Measurements from ENCODE around the gene IGF2R. TPM values are rescaled to one million over a fixed set of nuclear protein-coding genes. Genes with fewer than 3 reads are reported as not detected.

The IGF2R gene
- polyA plus RNA-seq, 4 donors = 55.1 to 59.1 (median 57.3) TPM

- no peak for DNase-seq (ENCODE audit: low read depth in 4 of 4, low spot score in 3 of 4)
Observed at GRCh38 chr6:160068346-160068745, 99.5 kb downstream of the IGF2R start.

GRCh38 chr6:160069050-160069454, 100.2 kb downstream of the IGF2R start:
- DNase-seq (ENCODE audit: low read depth in 4 of 4, low spot score in 3 of 4) = no peak

DNA sequence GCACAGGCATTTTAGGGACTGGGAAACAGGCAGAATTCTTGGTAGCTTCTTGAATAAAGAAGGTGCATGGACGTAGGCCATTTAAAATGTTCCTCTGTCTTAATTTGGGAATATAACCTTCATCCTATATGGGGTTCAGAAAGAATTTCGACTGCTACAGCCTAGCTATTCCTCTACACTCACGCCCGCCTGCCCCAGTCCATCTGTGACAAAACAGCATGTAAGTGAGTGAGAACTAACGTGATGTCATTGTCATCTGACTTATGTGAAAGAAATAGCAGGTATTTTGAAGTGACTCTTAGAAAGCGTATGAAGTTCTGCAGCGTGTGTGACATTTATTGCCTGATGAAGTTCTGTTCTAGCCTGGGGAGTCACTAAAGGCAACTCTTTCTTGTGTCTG, 100.6 kb downstream of the IGF2R start:
- no peak for DNase-seq (ENCODE audit: low read depth in 4 of 4, low spot score in 3 of 4)

- no peak for DNase-seq (ENCODE audit: low read depth in 4 of 4, low spot score in 3 of 4)
Observed at GRCh38 chr6:160070427-160070826, 101.5 kb downstream of the IGF2R start.

GRCh38 chr6:160070831-160071230, 101.9 kb downstream of the IGF2R start:
- no peak for DNase-seq (ENCODE audit: low read depth in 4 of 4, low spot score in 3 of 4)

DNA sequence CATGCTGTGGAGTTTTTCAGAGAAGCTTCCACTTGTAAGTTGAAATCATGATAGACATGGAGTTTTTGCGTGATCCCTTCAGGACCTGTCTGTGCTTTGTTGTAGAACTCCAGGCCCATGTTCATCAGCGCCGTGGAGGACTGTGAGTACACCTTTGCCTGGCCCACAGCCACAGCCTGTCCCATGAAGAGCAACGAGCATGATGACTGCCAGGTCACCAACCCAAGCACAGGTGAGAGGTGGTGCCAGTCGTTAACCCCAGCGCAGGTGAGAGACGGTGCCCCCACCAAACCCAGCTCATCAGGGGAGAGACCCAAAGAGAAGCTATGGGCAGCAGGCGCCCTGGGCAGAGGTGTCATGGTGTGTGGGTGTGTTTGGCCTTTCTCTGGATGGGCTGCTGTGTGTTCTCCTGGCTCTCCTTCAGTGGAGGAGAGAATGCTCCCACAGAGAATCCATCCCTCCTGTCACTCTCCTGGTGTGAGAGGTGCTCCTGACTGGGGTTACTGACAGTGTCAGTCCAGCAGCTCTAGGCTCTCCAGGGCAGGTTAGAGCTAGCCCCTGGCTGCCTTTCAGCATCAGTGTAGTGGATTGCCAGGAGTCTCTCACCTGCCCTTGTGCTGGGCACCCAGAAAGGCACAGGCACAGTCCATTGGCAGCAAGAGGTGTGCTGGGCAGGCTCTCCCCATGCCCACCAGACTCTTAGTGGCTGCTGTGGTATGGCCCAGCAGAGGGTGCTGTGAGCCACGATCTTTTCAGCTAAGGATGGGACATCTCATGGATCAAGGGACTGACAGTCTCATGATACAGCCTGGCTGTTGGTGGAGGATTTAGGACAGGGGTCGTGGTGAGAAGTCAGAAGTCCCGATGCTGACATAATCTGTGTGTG, 103.2 kb downstream of the IGF2R start:
- no peak for DNase-seq (ENCODE audit: low read depth in 4 of 4, low spot score in 3 of 4)

GRCh38 chr6:160073272-160073671, 104.4 kb downstream of the IGF2R start:
- DNase-seq (ENCODE audit: low read depth in 4 of 4, low spot score in 3 of 4) = no peak

DNA sequence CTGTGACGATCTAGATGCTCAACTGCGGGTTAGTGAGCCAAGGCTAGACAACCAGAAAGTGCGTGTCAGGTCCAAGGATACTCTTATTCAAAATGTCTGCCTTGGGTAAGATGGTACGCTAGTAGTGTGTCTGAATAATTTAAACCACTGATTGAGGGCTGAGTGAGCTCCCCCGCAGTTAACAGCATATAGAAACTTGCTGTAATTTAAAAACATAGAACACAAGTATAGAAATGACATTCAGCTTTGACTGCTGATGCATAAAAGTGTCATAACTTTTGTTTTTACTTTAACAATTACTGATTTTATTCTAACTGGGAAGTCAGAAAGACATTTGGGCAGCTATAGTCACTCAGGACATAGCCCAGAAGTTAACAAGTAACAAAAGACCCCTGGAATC, 107.1 kb downstream of the IGF2R start:
- no peak for DNase-seq (ENCODE audit: low read depth in 4 of 4, low spot score in 3 of 4)

GRCh38 chr6:160077024-160077423, 108.1 kb downstream of the IGF2R start:
- no peak for DNase-seq (ENCODE audit: low read depth in 4 of 4, low spot score in 3 of 4)

DNA sequence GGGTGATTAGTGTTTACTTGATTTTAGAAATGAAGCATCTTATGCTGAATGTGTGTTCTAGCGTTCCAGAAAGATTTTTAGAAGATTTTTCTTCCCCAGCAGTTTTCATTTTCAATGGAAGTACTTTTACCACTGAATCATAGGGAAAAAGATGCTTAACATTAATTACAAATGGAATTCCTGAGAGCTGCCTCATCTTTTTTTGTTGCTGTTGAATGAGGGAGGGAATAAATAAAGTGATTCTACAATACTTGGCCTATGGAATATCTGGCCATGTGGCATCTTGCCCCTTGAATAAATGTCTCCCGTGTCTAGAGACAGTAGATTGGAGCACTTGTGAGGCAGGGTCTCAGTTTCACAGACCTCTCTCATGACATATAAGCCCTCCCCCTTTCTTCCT, 108.6 kb downstream of the IGF2R start:
- no peak for DNase-seq (ENCODE audit: low read depth in 4 of 4, low spot score in 3 of 4)

- no peak for DNase-seq (ENCODE audit: low read depth in 4 of 4, low spot score in 3 of 4)
Observed at GRCh38 chr6:160078883-160079685, 110.2 kb downstream of the IGF2R start.

DNA sequence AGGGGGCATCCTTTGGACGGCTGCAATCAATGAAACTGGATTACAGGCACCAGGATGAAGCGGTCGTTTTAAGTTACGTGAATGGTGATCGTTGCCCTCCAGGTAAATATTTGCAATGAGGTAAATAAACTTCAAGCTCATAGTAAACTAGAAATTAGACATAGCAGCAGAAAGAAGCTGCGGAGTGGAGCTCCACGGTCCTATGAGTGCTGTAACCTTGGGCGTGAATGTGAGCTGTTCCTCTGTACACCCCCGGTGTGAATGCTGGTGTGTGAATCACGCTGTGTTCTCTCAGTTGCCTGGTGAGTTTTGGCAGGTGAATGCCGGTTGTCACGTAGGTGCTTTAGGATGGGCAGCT, 110.8 kb downstream of the IGF2R start:
- DNase-seq (ENCODE audit: low read depth in 4 of 4, low spot score in 3 of 4) = no peak

GRCh38 chr6:160080097-160080496, 111.2 kb downstream of the IGF2R start:
- no peak for DNase-seq (ENCODE audit: low read depth in 4 of 4, low spot score in 3 of 4)

- no peak for DNase-seq (ENCODE audit: low read depth in 4 of 4, low spot score in 3 of 4)
Observed at GRCh38 chr6:160081398-160081797, 112.5 kb downstream of the IGF2R start.

DNA sequence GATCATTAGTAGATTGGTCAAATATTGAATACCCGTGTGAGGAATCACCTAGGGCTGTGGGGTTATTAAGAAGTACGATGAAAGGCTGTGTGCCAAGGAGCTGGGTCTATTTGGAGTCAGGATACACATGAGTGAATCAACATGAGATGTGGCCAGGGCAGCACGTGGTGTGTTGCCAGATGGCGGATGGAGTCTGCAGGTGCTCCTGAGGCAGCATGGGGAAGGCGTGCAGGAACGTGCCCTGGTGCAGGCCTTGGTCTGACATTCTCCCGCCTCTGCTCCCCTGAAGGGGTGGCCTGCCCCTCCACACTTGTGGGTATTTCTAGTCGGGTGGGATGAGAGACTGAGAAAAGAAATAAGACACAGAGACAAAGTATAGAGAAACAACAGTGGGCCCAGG, 113.7 kb downstream of the IGF2R start:
- DNase-seq (ENCODE audit: low read depth in 4 of 4, low spot score in 3 of 4) = no peak

DNA sequence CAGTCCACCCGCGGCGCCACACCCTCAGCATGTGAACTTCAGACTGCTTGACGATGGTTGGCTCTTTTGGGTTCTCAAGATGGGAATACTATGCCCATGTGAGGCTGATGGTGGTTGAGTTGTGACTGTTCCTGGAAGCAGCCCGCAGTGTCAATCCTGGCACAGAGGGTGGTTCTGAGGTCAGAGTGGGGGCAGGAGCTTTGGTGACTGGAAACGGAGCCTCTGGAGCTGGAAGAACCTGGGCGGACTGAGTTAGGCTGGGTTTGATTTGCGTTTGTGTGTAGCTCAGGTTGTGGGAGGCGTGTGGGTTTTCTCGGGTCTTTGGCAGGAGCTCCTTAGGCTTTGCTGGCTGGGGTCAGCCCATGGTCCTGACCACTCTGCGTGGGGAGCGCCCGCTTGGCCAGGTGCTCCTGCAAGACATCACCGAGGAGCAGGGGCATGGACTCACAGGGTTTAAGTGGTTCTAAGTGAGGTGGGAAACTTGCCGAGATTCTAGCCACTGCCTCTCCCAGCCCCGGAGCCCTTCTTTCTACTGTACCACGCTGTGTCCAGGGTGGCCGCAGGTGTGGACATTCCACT, 115.4 kb downstream of the IGF2R start:
- no peak for DNase-seq (ENCODE audit: low read depth in 4 of 4, low spot score in 3 of 4)

- DNase-seq (ENCODE audit: low read depth in 4 of 4, low spot score in 3 of 4) = no peak
Observed at GRCh38 chr6:160085226-160085625, 116.3 kb downstream of the IGF2R start.

GRCh38 chr6:160085713-160086505, 117.0 kb downstream of the IGF2R start:
- no peak for DNase-seq (ENCODE audit: low read depth in 4 of 4, low spot score in 3 of 4)

DNA sequence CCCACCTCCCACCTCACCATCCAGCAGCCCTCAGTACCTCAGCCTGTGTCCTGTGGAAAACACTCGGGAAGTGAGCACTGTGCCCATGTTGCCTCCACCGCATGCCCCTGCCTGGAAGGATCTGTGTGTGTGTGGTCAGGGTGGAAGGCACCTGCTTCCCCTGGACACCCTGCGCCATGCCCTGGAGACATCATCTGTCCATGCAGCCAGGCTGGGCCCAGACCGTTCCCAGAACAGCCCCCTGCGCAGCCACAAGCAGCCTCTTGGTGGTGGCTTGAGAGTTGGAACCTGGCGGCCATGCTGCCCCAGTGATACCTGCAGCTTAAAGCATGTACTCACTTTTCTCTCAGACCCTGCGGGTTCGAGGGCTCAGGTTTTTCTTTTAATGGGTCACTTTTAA, 117.9 kb downstream of the IGF2R start:
- DNase-seq (ENCODE audit: low read depth in 4 of 4, low spot score in 3 of 4) = no peak

- peak; percentile 10 to 41 (median 25) for DNase-seq (ENCODE audit: low read depth in 4 of 4, low spot score in 3 of 4)
Observed at GRCh38 chr6:160088069-160088783, 119.3 kb downstream of the IGF2R start.
